Keratinocyte (primary cell): ENCODE measurements around the gene RTN4R.

Experiments
- CTCF ChIP-seq, 3 experiments: IDR thresholded peaks in 1 of 3; conservative IDR thresholded peaks in 1 of 3; optimal IDR thresholded peaks in 1 of 3; 2 replicates in 2 of 3; 3 replicates in 1 of 3; pipeline versions ENCODE3 to v1.5.1; 2011; ENCODE audit warnings: low read length in 3 of 3, mild to moderate bottlenecking in 3 of 3, moderate library complexity in 2 of 3, control low read depth in 1 of 3, inconsistent platforms in 1 of 3; ENCODE audit not compliant: insufficient read depth in 2 of 3; ENCODE audit errors: extremely low read depth in 1 of 3
- EZH2 ChIP-seq: IDR thresholded peaks from one replicate; pipeline ENCODE4 v1.6.1; 2012; ENCODE audit warnings: inconsistent platforms, mild to moderate bottlenecking, low read length, moderate library complexity

GRCh38 chr22:20316844-20317401 is 48.8 kb upstream of the RTN4R start:
- no peak for TF ChIP-seq CTCF (optimal IDR thresholded peaks at IDR 0.05 in 1 of 3, IDR thresholded peaks at IDR 0.05 in 1 of 3, conservative IDR thresholded peaks at IDR 0.05 in 1 of 3; ENCODE audit: extremely low read depth in 1 of 3, insufficient read depth in 2 of 3, low read length in 3 of 3)
- no peak for TF ChIP-seq EZH2
